ENCODE data around the gene TRPM6. TPM values are rescaled to one million over a fixed set of nuclear protein-coding genes. Genes with fewer than 3 reads are reported as not detected.
A peak's percentile ranks its signal among the peaks of the same experiment; 100 is the strongest.
"Not testable (repeated sequence)": the region's sequence is repeated elsewhere in the genome, so short reads cannot be mapped to it uniquely, and the experiment has no call there.

TRPM6 gene
- total and polyA plus RNA-seq, 3 donors from 2014 or later, result 2.8 to 6.7 (median 4.2) TPM

- TF ChIP-seq POLR2A (IDR thresholded peaks at IDR 0.05), result no peak
- TF ChIP-seq, protein P1, sequence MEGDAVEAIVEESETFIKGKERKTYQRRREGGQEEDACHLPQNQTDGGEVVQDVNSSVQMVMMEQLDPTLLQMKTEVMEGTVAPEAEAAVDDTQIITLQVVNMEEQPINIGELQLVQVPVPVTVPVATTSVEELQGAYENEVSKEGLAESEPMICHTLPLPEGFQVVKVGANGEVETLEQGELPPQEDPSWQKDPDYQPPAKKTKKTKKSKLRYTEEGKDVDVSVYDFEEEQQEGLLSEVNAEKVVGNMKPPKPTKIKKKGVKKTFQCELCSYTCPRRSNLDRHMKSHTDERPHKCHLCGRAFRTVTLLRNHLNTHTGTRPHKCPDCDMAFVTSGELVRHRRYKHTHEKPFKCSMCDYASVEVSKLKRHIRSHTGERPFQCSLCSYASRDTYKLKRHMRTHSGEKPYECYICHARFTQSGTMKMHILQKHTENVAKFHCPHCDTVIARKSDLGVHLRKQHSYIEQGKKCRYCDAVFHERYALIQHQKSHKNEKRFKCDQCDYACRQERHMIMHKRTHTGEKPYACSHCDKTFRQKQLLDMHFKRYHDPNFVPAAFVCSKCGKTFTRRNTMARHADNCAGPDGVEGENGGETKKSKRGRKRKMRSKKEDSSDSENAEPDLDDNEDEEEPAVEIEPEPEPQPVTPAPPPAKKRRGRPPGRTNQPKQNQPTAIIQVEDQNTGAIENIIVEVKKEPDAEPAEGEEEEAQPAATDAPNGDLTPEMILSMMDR (IDR thresholded peaks at IDR 0.05), result no peak
- WGBS, 2 donors, result 88 to 90% methylated on average over 4 of the region's 4 CpGs
- intact Hi-C loops (cut with DNase I; ENCODE audit: low total_unique reads), result no loop called here
- H3K27me3 ChIP-seq, result no peaks in the 10 kb centered on the region
- no peak overlapping the region for H3K4me3 ChIP-seq
- no peaks in the 10 kb centered on the region for H3K36me3 ChIP-seq (ENCODE audit: low read depth, missing control alignments)
- DNase-seq, result no peak
- no peak overlapping the region for H3K27ac ChIP-seq
- no peaks in the 10 kb centered on the region for H3K4me1 ChIP-seq
- H3K9me3 ChIP-seq, result no peaks in the 10 kb centered on the region
Measured at GRCh38 chr9:74858751-74859414, 28.8 kb downstream of the TRPM6 start.

- intact Hi-C loops (cut with DNase I; ENCODE audit: low total_unique reads), result no loop called here
- DNase-seq, result no peak
- TF ChIP-seq, protein P1 (IDR thresholded peaks at IDR 0.05), result no peak
- TF ChIP-seq POLR2A (IDR thresholded peaks at IDR 0.05), result no peak
- Histone ChIP-seq H3K27ac (no peak overlapping the region), H3K36me3 (ENCODE audit: low read depth, missing control alignments) (no peaks in the 10 kb centered on the region), H3K27me3 (no peaks in the 10 kb centered on the region), H3K9me3 (no peaks in the 10 kb centered on the region), H3K4me1 (no peaks in the 10 kb centered on the region), H3K4me3 (no peak overlapping the region)
Measured at GRCh38 chr9:74856989-74857388, 30.7 kb downstream of the TRPM6 start.

GRCh38 chr9:74855072-74855471, 32.6 kb downstream of the TRPM6 start:
- Histone ChIP-seq H3K36me3 (ENCODE audit: low read depth, missing control alignments) (no peaks in the 10 kb centered on the region), H3K4me1 (no peaks in the 10 kb centered on the region), H3K9me3 (no peaks in the 10 kb centered on the region), H3K4me3 (no peak overlapping the region), H3K27ac (no peak overlapping the region), H3K27me3 (no peaks in the 10 kb centered on the region)
- WGBS, 2 donors, result 90 to 93% methylated on average over 6 of the region's 6 CpGs
- DNase-seq, result no peak
- intact Hi-C loops (cut with DNase I; ENCODE audit: low total_unique reads), result no loop called here
- TF ChIP-seq, protein P1 (IDR thresholded peaks at IDR 0.05), result no peak

DNA sequence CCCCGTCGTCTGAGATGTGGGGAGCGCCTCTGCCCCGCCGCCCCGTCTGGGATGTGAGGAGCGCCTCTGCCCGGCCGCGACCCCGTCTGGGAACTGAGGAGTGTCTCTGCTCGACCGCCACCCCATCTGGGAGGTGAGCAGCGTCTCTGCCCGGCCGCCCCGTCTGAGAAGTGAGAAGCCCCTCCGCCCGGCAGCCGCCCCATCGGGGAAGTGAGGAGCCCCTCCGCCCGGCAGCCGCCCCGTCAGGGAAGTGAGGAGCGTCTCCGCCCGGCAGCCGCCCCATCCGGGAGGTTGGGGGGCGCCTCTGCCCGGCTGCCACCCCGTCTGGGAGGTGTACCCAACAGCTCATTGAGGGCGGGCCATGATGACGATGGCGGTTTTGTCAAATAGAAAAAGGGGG, 34.7 kb downstream of the TRPM6 start:
- H3K9me3 ChIP-seq; DNase-seq; intact Hi-C loops (cut with DNase I; ENCODE audit: low total_unique reads); H3K4me1 ChIP-seq; H3K27ac ChIP-seq; H3K27me3 ChIP-seq; H3K36me3 ChIP-seq (ENCODE audit: low read depth, missing control alignments): not testable (repeated sequence)
- 69 to 87% methylated on average over 19 to 30 of the region's 36 CpGs for WGBS, 2 donors
- peak overlapping the region; percentile 31 to 34 for H3K4me3 ChIP-seq

GRCh38 chr9:74848153-74848525, 39.6 kb downstream of the TRPM6 start:
- no peaks in the 10 kb centered on the region for H3K9me3 ChIP-seq
- 55 to 59% methylated on average over 4 of the region's 4 CpGs for WGBS, 2 donors

More at GRCh38 chr9:74848153-74848525, 39.6 kb downstream of the TRPM6 start:
- intact Hi-C loops (cut with DNase I; ENCODE audit: low total_unique reads), result no loop called here
- DNase-seq, result no peak
- Histone ChIP-seq H3K4me1 (no peaks in the 10 kb centered on the region), H3K36me3 (ENCODE audit: low read depth, missing control alignments) (no peaks in the 10 kb centered on the region), H3K27me3 (no peaks in the 10 kb centered on the region), H3K27ac (no peak overlapping the region), H3K4me3 (no peak overlapping the region)
- TF ChIP-seq, protein P1 (IDR thresholded peaks at IDR 0.05), result no peak
- TF ChIP-seq POLR2A (IDR thresholded peaks at IDR 0.05), result no peak

Data from testis (tissue), 3 donors.